ENCODE measurements around the gene ADNP. TPM values are rescaled to one million over a fixed set of nuclear protein-coding genes. Genes with fewer than 3 reads are reported as not detected.

ADNP gene
- total and polyA plus RNA-seq, 2 experiments from 2014 or later, result 95.0 to 106 TPM

GRCh38 chr20:50969912-50970311, 38.7 kb upstream of the ADNP start:
- H3K4me3 ChIP-seq, result no peak overlapping the region
- no peaks in the 10 kb centered on the region for H3K79me2 ChIP-seq (replicated peaks; ENCODE audit: insufficient read depth)
- H3K27ac ChIP-seq (ENCODE audit: low read depth), result no peak overlapping the region
- Mint-ChIP-seq H3K9me3 (peaks cover 2% of the 10 kb centered on the region; the same call in 1 of the 3 replicates), H3K4me3 (no peak overlapping the region), H3K27ac (no peak overlapping the region), H3K27me3 (ENCODE audit: insufficient read depth, low read depth, poor library complexity) (peaks cover 3% of the 10 kb centered on the region), H3K36me3 (ENCODE audit: low read depth) (no peaks in the 10 kb centered on the region), H3K4me1 (peaks cover 13% of the 10 kb centered on the region)
- H3K4me2 ChIP-seq, result no peak overlapping the region
- H3F3A ChIP-seq (replicated peaks; ENCODE audit: low read depth), result no peaks in the 10 kb centered on the region
- no peak for ATAC-seq
- no peaks in the 10 kb centered on the region for H3K27me3 ChIP-seq (ENCODE audit: insufficient read depth)
- no peaks in the 10 kb centered on the region for H4K20me1 ChIP-seq (replicated peaks; ENCODE audit: insufficient read depth)
- TF ChIP-seq ZNF331 (CRISPR knock-in tag; IDR thresholded peaks at IDR 0.05; ENCODE audit: low read depth) (no peak), EZH2 (IDR thresholded peaks at IDR 0.05; ENCODE audit: low read depth, unreplicated experiment) (no peak), NANOG (IDR thresholded peaks at IDR 0.05; ENCODE audit: borderline replicate concordance) (no peak), POLR2AphosphoS5 (IDR thresholded peaks at IDR 0.05; ENCODE audit: low read depth) (no peak), CREB1 (CRISPR knock-in tag; IDR thresholded peaks at IDR 0.05; ENCODE audit: low read depth) (no peak), JUNB (IDR thresholded peaks at IDR 0.05; ENCODE audit: unreplicated experiment) (no peak), ZNF462 (CRISPR knock-in tag; IDR thresholded peaks at IDR 0.05) (no peak), STAT1 (IDR thresholded peaks at IDR 0.05; ENCODE audit: unreplicated experiment) (no peak), EZH2phosphoT487 (IDR thresholded peaks at IDR 0.05; ENCODE audit: unreplicated experiment) (no peak)
- DNase-seq (ENCODE audit: low spot score), result no peak
- H2AFZ ChIP-seq, result no peak overlapping the region
- no peaks in the 10 kb centered on the region for H3K4me1 ChIP-seq (ENCODE audit: insufficient read depth)
- no peaks in the 10 kb centered on the region for H3K36me3 ChIP-seq (ENCODE audit: insufficient read depth)
- no peaks in the 10 kb centered on the region for H3K9me2 ChIP-seq (ENCODE audit: insufficient read depth)
